ENCODE data around the gene RBMX. TPM values are rescaled to one million over a fixed set of nuclear protein-coding genes. Genes with fewer than 3 reads are reported as not detected.

RBMX gene
- total and polyA plus RNA-seq, 2 donors (not counting 3 experiments of a cell fraction or from before 2014, with no cell fraction given) = 117 to 235 TPM

DNA sequence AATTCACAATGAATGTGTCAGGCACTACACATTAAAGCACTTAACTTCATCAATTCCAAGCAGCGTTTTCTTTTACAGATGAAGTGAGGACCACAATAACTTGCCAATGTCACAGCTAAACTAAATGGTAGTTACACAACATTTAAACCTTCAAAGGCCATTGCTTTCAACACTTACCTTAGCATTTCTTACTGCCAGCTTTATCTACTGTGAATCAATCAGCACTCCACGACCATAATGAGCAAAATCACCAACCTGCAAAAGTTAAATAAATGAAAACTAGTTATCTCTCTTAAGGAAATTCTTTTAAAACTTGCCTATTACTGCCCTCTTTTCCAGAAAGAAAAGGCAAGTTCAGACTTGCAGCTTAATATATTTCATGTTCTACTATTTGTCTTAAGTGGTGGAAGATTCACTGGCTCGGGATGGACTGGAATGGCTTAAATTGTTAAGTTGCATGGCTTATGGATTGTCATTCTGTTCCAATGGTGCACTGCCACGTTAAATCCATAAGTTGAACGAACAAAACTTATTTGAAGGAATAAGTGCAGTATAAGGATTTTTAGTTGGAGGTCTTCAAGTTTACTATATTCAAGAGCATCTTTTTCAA lies 8.3 kb downstream of the RBMX start:
- no TSS peak for BruUV-seq (replicated peaks)
- Histone ChIP-seq H2AFZ (ENCODE audit: low read depth, low read length) (no peak overlapping the region), H3K4me1 (ENCODE audit: control insufficient read depth, extremely low read depth, insufficient read depth, low read length) (no peaks in the 10 kb centered on the region), H3K4me3 (replicated peaks in 1 of 3; ENCODE audit: insufficient read depth in 1 of 3, low read depth in 1 of 3, low read length in 3 of 3) (no peak overlapping the region), H3K27me3 (ENCODE audit: control insufficient read depth in 2 of 2, insufficient read depth in 2 of 2, low read length in 2 of 2) (no peaks in the 10 kb centered on the region), H3K79me2 (ENCODE audit: control insufficient read depth, insufficient read depth, low read length) (peaks cover 50% of the 10 kb centered on the region), H3K9me3 (replicated peaks; ENCODE audit: control insufficient read depth, insufficient read depth, low read length) (no peaks in the 10 kb centered on the region), H4K20me1 (replicated peaks; ENCODE audit: control insufficient read depth, extremely low read depth, insufficient read depth, low read length) (no peaks in the 10 kb centered on the region), H3K27ac (ENCODE audit: insufficient read depth, low read depth, low read length) (no peak overlapping the region), H3K9ac (replicated peaks; ENCODE audit: extremely low read depth, insufficient read depth, low read length) (no peak overlapping the region), H3K36me3 (ENCODE audit: control insufficient read depth in 2 of 2, extremely low read depth in 1 of 2, insufficient read depth in 2 of 2, low read length in 2 of 2) (peaks cover 11 to 20% of the 10 kb centered on the region in 2 experiments), H3K4me2 (ENCODE audit: insufficient read depth, low read length) (no peak overlapping the region), H3K9me1 (replicated peaks; ENCODE audit: control insufficient read depth, extremely low read depth, insufficient read depth, low read length) (no peaks in the 10 kb centered on the region)
- ChIA-PET POLR2A (interaction anchor here (2.5 kb wide), 1 partner anchor 8 kb away, joined by 11 read pairs; the partner anchor contains the start of gene RBMX), CTCF (no interaction called here)
- DNase-seq (ENCODE audit: low read depth, low spot score) = no peak
- TF ChIP-seq EZH2 (IDR thresholded peaks at IDR 0.05; ENCODE audit: borderline replicate concordance, low read depth, low read length, severe bottlenecking) (no peak), POLR2A (IDR thresholded peaks at IDR 0.05; ENCODE audit: low read depth, low read length) (no peak), FOS (IDR thresholded peaks at IDR 0.05; ENCODE audit: borderline replicate concordance, insufficient read depth, low read length) (no peak), JUN (IDR thresholded peaks at IDR 0.05; ENCODE audit: borderline replicate concordance, insufficient read depth, insufficient read length, low read depth) (no peak), POLR2AphosphoS5 (IDR thresholded peaks at IDR 0.05; ENCODE audit: insufficient read depth, low read depth, low read length) (no peak), GATA2 (IDR thresholded peaks at IDR 0.05; ENCODE audit: insufficient read depth, insufficient read length, low read depth, low read length) (no peak), MYC (IDR thresholded peaks at IDR 0.05; ENCODE audit: low read depth, low read length) (no peak)
- TF ChIP-seq, protein P1, sequence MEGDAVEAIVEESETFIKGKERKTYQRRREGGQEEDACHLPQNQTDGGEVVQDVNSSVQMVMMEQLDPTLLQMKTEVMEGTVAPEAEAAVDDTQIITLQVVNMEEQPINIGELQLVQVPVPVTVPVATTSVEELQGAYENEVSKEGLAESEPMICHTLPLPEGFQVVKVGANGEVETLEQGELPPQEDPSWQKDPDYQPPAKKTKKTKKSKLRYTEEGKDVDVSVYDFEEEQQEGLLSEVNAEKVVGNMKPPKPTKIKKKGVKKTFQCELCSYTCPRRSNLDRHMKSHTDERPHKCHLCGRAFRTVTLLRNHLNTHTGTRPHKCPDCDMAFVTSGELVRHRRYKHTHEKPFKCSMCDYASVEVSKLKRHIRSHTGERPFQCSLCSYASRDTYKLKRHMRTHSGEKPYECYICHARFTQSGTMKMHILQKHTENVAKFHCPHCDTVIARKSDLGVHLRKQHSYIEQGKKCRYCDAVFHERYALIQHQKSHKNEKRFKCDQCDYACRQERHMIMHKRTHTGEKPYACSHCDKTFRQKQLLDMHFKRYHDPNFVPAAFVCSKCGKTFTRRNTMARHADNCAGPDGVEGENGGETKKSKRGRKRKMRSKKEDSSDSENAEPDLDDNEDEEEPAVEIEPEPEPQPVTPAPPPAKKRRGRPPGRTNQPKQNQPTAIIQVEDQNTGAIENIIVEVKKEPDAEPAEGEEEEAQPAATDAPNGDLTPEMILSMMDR (IDR thresholded peaks at IDR 0.05; ENCODE audit: extremely low read depth in 1 of 2, insufficient read depth in 1 of 2, low read depth in 1 of 2, low read length in 2 of 2) = no peak
- TF ChIP-seq, protein P2, sequence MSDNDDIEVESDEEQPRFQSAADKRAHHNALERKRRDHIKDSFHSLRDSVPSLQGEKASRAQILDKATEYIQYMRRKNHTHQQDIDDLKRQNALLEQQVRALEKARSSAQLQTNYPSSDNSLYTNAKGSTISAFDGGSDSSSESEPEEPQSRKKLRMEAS (IDR thresholded peaks at IDR 0.05; ENCODE audit: insufficient read depth, insufficient read length) = no peak
- dilution Hi-C loops (cut with MboI; ENCODE audit: extremely low pct_ligation_motif_present, low sequenced_read_pairs) = no loop called here
- FAIRE-seq = no peak
- intact Hi-C loops (cut with micrococcal nuclease) = no loop called here

Measured in endothelial cell of umbilical vein (primary cell).